H1 (cell line): ENCODE data around the gene LITAFD. TPM values are rescaled to one million over a fixed set of nuclear protein-coding genes. Genes with fewer than 3 reads are reported as not detected.

Source experiments
- PHF8 ChIP-seq: fragments of 200-600 bp; sonication (generic); conservative IDR thresholded peaks from 2 replicates; pipeline ENCODE4 v1.7.1; 2012; ENCODE audit warnings: low read depth, mild to moderate bottlenecking, inconsistent platforms, low read length, moderate library complexity
- RBBP5 ChIP-seq: IDR thresholded peaks from 2 replicates; pipeline ENCODE4 v1.7.1; 2012; ENCODE audit warnings: low read depth, mild to moderate bottlenecking, inconsistent platforms, low read length, moderate library complexity, borderline replicate concordance
- SIX5 ChIP-seq: IDR thresholded peaks from 2 replicates; pipeline ENCODE4 v1.6.1; 2011; ENCODE audit warnings: mild to moderate bottlenecking, low read depth, low read length
- ZNF274 ChIP-seq: IDR thresholded peaks from 2 replicates; pipeline ENCODE4 v1.7.0; 2012; ENCODE audit warnings: low read length, borderline replicate concordance; ENCODE audit errors: extremely low read depth
- polyA plus RNA-seq, 7 experiments: library from polyadenylated mRNA; depleted of rRNA in 3 of 7; stranded (reverse) in 5 of 7; unstranded in 2 of 7; fragments of >200 nt in 5 of 7; fragments of 200-250 nt in 2 of 7; gene quantifications; 1 replicate in 5 of 7; 2 replicates in 1 of 7; 4 replicates in 1 of 7; pipeline versions ENCODE4 v1.2.1 to v1.2.3, GENCODE V29; 2011 to 2013; ENCODE audit warnings: missing spikeins in 2 of 7, mixed read lengths in 2 of 7
- total RNA-seq: library from RNA; stranded (reverse); fragmentation: NEBNext Ultra II Directional; extraction: Animal tissue kit (Norgen Biotek cat#: 25700); gene quantifications from 2 replicates; pipeline ENCODE4 v1.2.1, GENCODE V29; 2021

LITAFD gene
- total and polyA plus RNA-seq, 2 of the 8 experiments (the other 6 are each of a cell fraction or from before 2014, with no cell fraction given), result not detected

- TF ChIP-seq ZNF274 (no peak), SIX5 (no peak), RBBP5 (no peak), PHF8 (no peak)
These were observed 21.9 kb downstream of the LITAFD start (continued) for GRCh38 chr16:8904018-8904430.
